K562 (cell line): ENCODE results near the gene KIAA1210. TPM values are rescaled to one million over a fixed set of nuclear protein-coding genes. Genes with fewer than 3 reads are reported as not detected.
A peak's percentile ranks its signal among the peaks of the same experiment; 100 is the strongest.

ENCODE experiments used
- ATAC-seq: fragments of 200-7000 bp; cut with Tn5 transposase; 3 replicates; pipeline ENCODE4 v1.9.1; 2020; ENCODE audit warnings: moderate library complexity
- BruUV-seq: library from RNA; stranded (reverse); fragments of 400-500 nt; replicated peaks from 2 replicates; lab custom pipeline; 2021; lab: Mats Ljungman, UMichigan
- CTCF ChIA-PET: fragments of 300-600 bp; formaldehyde crosslinking; extraction: SDS; loops from one replicate; lab custom pipeline; 2021; ENCODE audit warnings: low intra/inter-chr PET ratio; lab: Yijun Ruan, JAX
- POLR2A ChIA-PET: fragments of 300-600, 350-650 bp; sonication (Branson Sonifier 250); formaldehyde crosslinking; extraction: SDS; loops from one replicate; lab custom pipeline; 2021; ENCODE audit warnings: antibody characterized with exemption, inconsistent platforms; lab: Yijun Ruan, JAX
- DNase-seq, 4 experiments: peaks; one replicate each; pipeline versions ENCODE4 v3.0.0 to v3.0.0-alpha.2; 2011 to 2018; ENCODE audit warnings: low spot score in 3 of 4, mixed read lengths in 3 of 4; ENCODE audit errors: extremely low read depth in 1 of 4
- FAIRE-seq: peaks from 2 replicates; lab custom pipeline; 2011; peaks lifted over from hg19 to GRCh38; lab: Jason Lieb, UNC
- H2AFZ ChIP-seq: 2 replicates; pipeline ENCODE4 v1.6.0; 2011; ENCODE audit warnings: low read depth, low read length, control low read depth, inconsistent platforms
- H3K27ac ChIP-seq: fragments of 200-600 bp; 3 replicates; pipeline ENCODE4 v1.8.0; 2011; ENCODE audit warnings: low read depth, mild to moderate bottlenecking, control low read depth, inconsistent platforms, low read length, moderate library complexity, mixed read lengths; ENCODE audit errors: extremely low read depth
- H3K27me3 ChIP-seq, 2 experiments: fragments of 300-600 bp in 1 of 2; 2 replicates in 1 of 2; 3 replicates in 1 of 2; pipeline versions ENCODE4 v1.6.0 to v1.8.0; 2011; ENCODE audit warnings: inconsistent platforms in 2 of 2, low read length in 2 of 2, mild to moderate bottlenecking in 1 of 2, mixed read lengths in 1 of 2, moderate library complexity in 1 of 2; ENCODE audit not compliant: control insufficient read depth in 2 of 2, insufficient read depth in 2 of 2
- H3K36me3 ChIP-seq: fragments of 300-600 bp; 3 replicates; pipeline ENCODE4 v1.8.0; 2011; ENCODE audit warnings: mild to moderate bottlenecking, low read length, inconsistent platforms; ENCODE audit not compliant: control insufficient read depth, insufficient read depth
- H3K4me1 ChIP-seq, 2 experiments: fragments of 200-600 bp in 1 of 2; replicated peaks in 1 of 2; 2 replicates in 1 of 2; 3 replicates in 1 of 2; pipeline versions ENCODE4 v1.5.1 to v1.8.0; 2011; ENCODE audit warnings: inconsistent platforms in 2 of 2, low read length in 2 of 2, mild to moderate bottlenecking in 1 of 2, mixed read lengths in 1 of 2, moderate library complexity in 1 of 2; ENCODE audit not compliant: control insufficient read depth in 2 of 2, insufficient read depth in 2 of 2
- H3K4me2 ChIP-seq: 2 replicates; pipeline ENCODE4 v1.6.1; 2011; ENCODE audit warnings: low read length, control low read depth, inconsistent platforms, mixed read lengths; ENCODE audit not compliant: insufficient read depth
- H3K4me3 ChIP-seq: fragments of 200-600 bp; sonication (generic), shearing (Covaris generic); 2 replicates; pipeline ENCODE4 v1.5.1; 2016; ENCODE audit warnings: control low read depth, inconsistent platforms
- H3K79me2 ChIP-seq: fragments of 200-600 bp; 3 replicates; pipeline ENCODE4 v1.8.0; 2011; ENCODE audit warnings: low read length, inconsistent platforms; ENCODE audit not compliant: control insufficient read depth, insufficient read depth
- H3K9ac ChIP-seq, 2 experiments: 2 replicates each; pipeline versions ENCODE4 v1.6.0 to v1.6.1; 2011; ENCODE audit warnings: low read depth in 2 of 2, low read length in 2 of 2, control low read depth in 1 of 2, inconsistent platforms in 1 of 2, mild to moderate bottlenecking in 1 of 2, mixed read lengths in 1 of 2; ENCODE audit not compliant: insufficient read depth in 1 of 2
- H3K9me1 ChIP-seq: one replicate; pipeline ENCODE4 v1.6.0; 2011; ENCODE audit warnings: inconsistent platforms, mild to moderate bottlenecking, low read length, moderate library complexity; ENCODE audit not compliant: control insufficient read depth, insufficient read depth
- H3K9me3 ChIP-seq: replicated peaks from 2 replicates; pipeline ENCODE4 v1.5.1; 2011; ENCODE audit warnings: low read depth, low read length, inconsistent platforms; ENCODE audit not compliant: control insufficient read depth, insufficient read depth
- H4K20me1 ChIP-seq: replicated peaks from 2 replicates; pipeline ENCODE4 v1.6.1; 2011; ENCODE audit warnings: low read length, inconsistent platforms, mixed read lengths; ENCODE audit not compliant: control insufficient read depth, insufficient read depth
- ATF7 ChIP-seq: fragments of 450-650 bp; IDR thresholded peaks from 2 replicates; pipeline ENCODE4 v1.7.1; 2014; ENCODE audit warnings: mild to moderate bottlenecking, moderate library complexity
- BHLHE40 ChIP-seq: IDR thresholded peaks from 2 replicates; pipeline ENCODE4 v1.6.1; 2011; ENCODE audit warnings: low read length, improper control_type of control experiment
- ELF1 ChIP-seq: fragments of 200-800 bp; sonication (Bioruptor generic); IDR thresholded peaks from 2 replicates; pipeline ENCODE4 v1.6.1; 2016; ENCODE audit warnings: missing genetic modification characterization, missing compliant biosample characterization
- JUND ChIP-seq, 2 experiments: IDR thresholded peaks; 2 replicates in 1 of 2; 3 replicates in 1 of 2; pipeline ENCODE4 v1.6.1; 2011; ENCODE audit warnings: borderline replicate concordance in 2 of 2, low read depth in 2 of 2, low read length in 2 of 2, improper control_type of control experiment in 1 of 2, missing biosample characterization in 1 of 2, missing genetic modification characterization in 1 of 2, missing genetic modification reagents in 1 of 2
- MEF2D ChIP-seq: conservative IDR thresholded peaks from 2 replicates; pipeline ENCODE4 v1.6.1; 2016; ENCODE audit warnings: low read depth, missing genetic modification characterization, missing compliant biosample characterization
- MEIS2 ChIP-seq: fragments of 450-650 bp; IDR thresholded peaks from 2 replicates; pipeline ENCODE4 v1.6.1; 2014; ENCODE audit warnings: mild to moderate bottlenecking; ENCODE audit not compliant: partially characterized antibody
- NFYB ChIP-seq: IDR thresholded peaks from 2 replicates; pipeline ENCODE4 v1.6.1; 2011; ENCODE audit warnings: mild to moderate bottlenecking, moderate library complexity; ENCODE audit not compliant: insufficient read length; ENCODE audit errors: extremely low read depth
- NR2F6 ChIP-seq: fragments of 450-650 bp; formaldehyde crosslinking; IDR thresholded peaks from 2 replicates; pipeline ENCODE4 v1.4.0; 2020; ENCODE audit warnings: mild to moderate bottlenecking
- PTBP1 ChIP-seq: fragments of 200-400 bp; formaldehyde crosslinking; IDR thresholded peaks from 2 replicates; pipeline ENCODE4 v1.6.1; 2017; ENCODE audit warnings: low read depth, low read length
- XRCC5 ChIP-seq: fragments of 200-400 bp; formaldehyde crosslinking; IDR thresholded peaks from 2 replicates; pipeline ENCODE4 v1.6.1; 2017; ENCODE audit warnings: low read depth, mild to moderate bottlenecking, low read length
- WGBS: fragments of 100-300 bp; shearing (Covaris generic); methylation state at CpG from one replicate; pipeline ENCODE4 v1.1.6; 2016; ENCODE audit warnings: low coverage, mixed read lengths; ENCODE audit not compliant: insufficient coverage; ENCODE audit errors: missing lambda C conversion rate; 5-methylcytosine and 5-hydroxymethylcytosine counted together
- in situ Hi-C: fragments of 300-500 bp; cut with MboI; formaldehyde crosslinking; loops from 4 replicates; pipeline ENCODE4 v1.15.0; 2018; ENCODE audit warnings: inconsistent platforms, mixed read lengths
- intact Hi-C: fragments of 100-400 bp; cut with micrococcal nuclease; formaldehyde crosslinking; loops from 2 replicates; pipeline ENCODE4 v1.14.2; 2022
- polyA plus RNA-seq, 8 experiments: library from polyadenylated mRNA; depleted of rRNA in 4 of 8; stranded (reverse) in 5 of 8; unstranded in 3 of 8; fragments of >200 nt; fragmentation: Nextera tagmentation in 2 of 8; fragmentation: Illumina TruSeq in 1 of 8; extraction: Ambion mirVana in 2 of 8; extraction: Trizol in 1 of 8; gene quantifications; 2 replicates each; pipeline versions ENCODE4 v1.2.1 to v1.2.3, GENCODE V29; 2011 to 2014; ENCODE audit warnings: inconsistent platforms in 1 of 8, missing spikeins in 1 of 8
- total RNA-seq, 7 experiments: library from RNA; depleted of rRNA in 6 of 7; stranded (reverse); fragments of >200 nt in 6 of 7; fragmentation: Illumina TruSeq in 2 of 7; extraction: Trizol in 2 of 7; gene quantifications; 2 replicates each; pipeline versions ENCODE4 v1.2.1 to v1.2.3, GENCODE V29; 2011 to 2021; ENCODE audit warnings: low replicate concordance in 1 of 7
- TF ChIP-seq, protein P1 (sequence below): conservative IDR thresholded peaks from 2 replicates; pipeline ENCODE4 v1.6.1; 2011; ENCODE audit warnings: low read depth, mild to moderate bottlenecking, low read length; ENCODE audit not compliant: control insufficient read depth
- TF ChIP-seq, protein P2 (sequence below): fragments of 250-450 bp; sonication (Bioruptor Pico); IDR thresholded peaks from 2 replicates; pipeline ENCODE4 v1.4.0; 2020; ENCODE audit warnings: mild to moderate bottlenecking, moderate library complexity
- TF ChIP-seq, protein P3 (sequence below), 2 experiments: IDR thresholded peaks in 1 of 2; conservative IDR thresholded peaks in 1 of 2; 2 replicates each; pipeline ENCODE4 v1.6.1; 2016; ENCODE audit warnings: low read depth in 2 of 2, mild to moderate bottlenecking in 1 of 2, missing compliant biosample characterization in 1 of 2, missing genetic modification characterization in 1 of 2, moderate library complexity in 1 of 2

KIAA1210 gene
- total and polyA plus RNA-seq, 9 of the 15 experiments (the other 6 are each of a cell fraction or from before 2014, with no cell fraction given): not detected

DNA sequence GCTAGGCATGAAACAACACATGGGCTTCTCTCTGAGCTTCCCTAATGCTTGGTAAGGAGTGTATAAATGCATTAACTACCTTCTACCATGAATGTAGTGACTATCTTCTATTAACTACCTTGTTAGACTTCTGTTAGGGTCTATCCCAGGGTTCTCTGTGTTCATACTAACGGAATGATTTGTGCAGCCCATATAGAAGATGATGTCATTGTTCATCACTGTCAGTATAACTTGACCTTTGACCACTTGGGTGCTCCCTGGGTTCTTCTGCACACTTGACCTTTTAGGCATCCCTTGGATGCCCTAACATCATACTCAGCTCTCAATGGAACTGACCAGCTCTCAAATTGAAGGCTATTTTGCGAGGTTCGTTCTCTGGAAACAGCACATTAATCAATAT lies 85.6 kb downstream of the KIAA1210 start:
- POLR2A ChIA-PET: no interaction called here
- WGBS: 15% methylated on average over 3 of the region's 3 CpGs
- H3K27me3 ChIP-seq: no peaks in the 10 kb centered on the region
- DNase-seq (no peak), ATAC-seq (no peak), FAIRE-seq (no peak)
- H3K36me3 ChIP-seq: no peaks in the 10 kb centered on the region
- no peak overlapping the region for H3K4me2 ChIP-seq
- no peak overlapping the region for H3K9ac ChIP-seq
- no TSS peak for BruUV-seq
- no peak overlapping the region for H2AFZ ChIP-seq
- no peaks in the 10 kb centered on the region for H4K20me1 ChIP-seq
- H3K9me3 ChIP-seq: no peaks in the 10 kb centered on the region
- no peaks in the 10 kb centered on the region for H3K9me1 ChIP-seq
- intact Hi-C loops: no loop called here
- in situ Hi-C loops: no loop called here
- peaks cover 0 to 8% of the 10 kb centered on the region in 2 experiments; a peak in 2 of 5 replicates for H3K4me1 ChIP-seq
- H3K79me2 ChIP-seq: no peaks in the 10 kb centered on the region
- no peak overlapping the region for H3K27ac ChIP-seq
- CTCF ChIA-PET: no interaction called here
- no peak overlapping the region for H3K4me3 ChIP-seq
- TF ChIP-seq NFYB (no peak), ATF7 (peak; percentile 46; the same call in 1 of the 2 replicates), MEF2D (tag) (no peak), NR2F6 (no peak), BHLHE40 (no peak), MEIS2 (peak; percentile 23), JUND (IDR thresholded peaks at IDR 0.05; ENCODE audit: borderline replicate concordance, low read depth, low read length) (no peak), JUND (tag; IDR thresholded peaks at IDR 0.05; ENCODE audit: borderline replicate concordance, low read depth, low read length) (peak; percentile 13; the same call in 1 of the 3 replicates), ELF1 (tag) (no peak), PTBP1 (no peak), XRCC5 (no peak)
- TF ChIP-seq, protein P1, sequence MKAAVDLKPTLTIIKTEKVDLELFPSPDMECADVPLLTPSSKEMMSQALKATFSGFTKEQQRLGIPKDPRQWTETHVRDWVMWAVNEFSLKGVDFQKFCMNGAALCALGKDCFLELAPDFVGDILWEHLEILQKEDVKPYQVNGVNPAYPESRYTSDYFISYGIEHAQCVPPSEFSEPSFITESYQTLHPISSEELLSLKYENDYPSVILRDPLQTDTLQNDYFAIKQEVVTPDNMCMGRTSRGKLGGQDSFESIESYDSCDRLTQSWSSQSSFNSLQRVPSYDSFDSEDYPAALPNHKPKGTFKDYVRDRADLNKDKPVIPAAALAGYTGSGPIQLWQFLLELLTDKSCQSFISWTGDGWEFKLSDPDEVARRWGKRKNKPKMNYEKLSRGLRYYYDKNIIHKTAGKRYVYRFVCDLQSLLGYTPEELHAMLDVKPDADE: no peak
- TF ChIP-seq, protein P2, sequence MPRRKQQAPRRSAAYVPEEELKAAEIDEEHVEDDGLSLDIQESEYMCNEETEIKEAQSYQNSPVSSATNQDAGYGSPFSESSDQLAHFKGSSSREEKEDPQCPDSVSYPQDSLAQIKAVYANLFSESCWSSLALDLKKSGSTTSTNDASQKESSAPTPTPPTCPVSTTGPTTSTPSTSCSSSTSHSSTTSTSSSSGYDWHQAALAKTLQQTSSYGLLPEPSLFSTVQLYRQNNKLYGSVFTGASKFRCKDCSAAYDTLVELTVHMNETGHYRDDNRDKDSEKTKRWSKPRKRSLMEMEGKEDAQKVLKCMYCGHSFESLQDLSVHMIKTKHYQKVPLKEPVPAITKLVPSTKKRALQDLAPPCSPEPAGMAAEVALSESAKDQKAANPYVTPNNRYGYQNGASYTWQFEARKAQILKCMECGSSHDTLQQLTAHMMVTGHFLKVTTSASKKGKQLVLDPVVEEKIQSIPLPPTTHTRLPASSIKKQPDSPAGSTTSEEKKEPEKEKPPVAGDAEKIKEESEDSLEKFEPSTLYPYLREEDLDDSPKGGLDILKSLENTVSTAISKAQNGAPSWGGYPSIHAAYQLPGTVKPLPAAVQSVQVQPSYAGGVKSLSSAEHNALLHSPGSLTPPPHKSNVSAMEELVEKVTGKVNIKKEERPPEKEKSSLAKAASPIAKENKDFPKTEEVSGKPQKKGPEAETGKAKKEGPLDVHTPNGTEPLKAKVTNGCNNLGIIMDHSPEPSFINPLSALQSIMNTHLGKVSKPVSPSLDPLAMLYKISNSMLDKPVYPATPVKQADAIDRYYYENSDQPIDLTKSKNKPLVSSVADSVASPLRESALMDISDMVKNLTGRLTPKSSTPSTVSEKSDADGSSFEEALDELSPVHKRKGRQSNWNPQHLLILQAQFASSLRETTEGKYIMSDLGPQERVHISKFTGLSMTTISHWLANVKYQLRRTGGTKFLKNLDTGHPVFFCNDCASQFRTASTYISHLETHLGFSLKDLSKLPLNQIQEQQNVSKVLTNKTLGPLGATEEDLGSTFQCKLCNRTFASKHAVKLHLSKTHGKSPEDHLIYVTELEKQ (CRISPR knock-in tag): no peak
- TF ChIP-seq, protein P3, sequence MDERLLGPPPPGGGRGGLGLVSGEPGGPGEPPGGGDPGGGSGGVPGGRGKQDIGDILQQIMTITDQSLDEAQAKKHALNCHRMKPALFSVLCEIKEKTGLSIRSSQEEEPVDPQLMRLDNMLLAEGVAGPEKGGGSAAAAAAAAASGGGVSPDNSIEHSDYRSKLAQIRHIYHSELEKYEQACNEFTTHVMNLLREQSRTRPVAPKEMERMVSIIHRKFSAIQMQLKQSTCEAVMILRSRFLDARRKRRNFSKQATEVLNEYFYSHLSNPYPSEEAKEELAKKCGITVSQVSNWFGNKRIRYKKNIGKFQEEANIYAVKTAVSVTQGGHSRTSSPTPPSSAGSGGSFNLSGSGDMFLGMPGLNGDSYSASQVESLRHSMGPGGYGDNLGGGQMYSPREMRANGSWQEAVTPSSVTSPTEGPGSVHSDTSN (CRISPR knock-in tag; IDR thresholded peaks at IDR 0.05; ENCODE audit: low read depth): no peak
- TF ChIP-seq, protein P3 (tag; conservative IDR thresholded peaks at IDR 0.05; ENCODE audit: low read depth): no peak
